Upper lobe of right lung (tissue), 1 donor: ENCODE measurements around the gene NRG2. TPM values are rescaled to one million over a fixed set of nuclear protein-coding genes. Genes with fewer than 3 reads are reported as not detected.

Source experiments
- ATAC-seq: fragments of 200-7000 bp; cut with Tn5 transposase; one replicate; pipeline ENCODE4 v1.9.1; 2020; ENCODE audit warnings: mild to moderate bottlenecking, moderate library complexity
- DNase-seq: peaks from one replicate; pipeline ENCODE4 v3.0.0-alpha.2; 2020
- H3K27ac ChIP-seq: fragments of 200-600 bp; one replicate; pipeline ENCODE4 v1.8.0; 2022
- H3K27me3 ChIP-seq: fragments of 200-600 bp; one replicate; pipeline ENCODE4 v1.8.0; 2022; ENCODE audit warnings: mild to moderate bottlenecking
- H3K36me3 ChIP-seq: fragments of 200-600 bp; one replicate; pipeline ENCODE4 v1.8.0; 2022
- H3K4me1 ChIP-seq: fragments of 200-600 bp; one replicate; pipeline ENCODE4 v1.8.0; 2022
- H3K4me3 ChIP-seq: fragments of 200-600 bp; one replicate; pipeline ENCODE4 v1.8.0; 2022; ENCODE audit warnings: mild to moderate bottlenecking
- H3K9me3 ChIP-seq: fragments of 200-600 bp; one replicate; pipeline ENCODE4 v1.8.0; 2022
- intact Hi-C: fragments of 100-400 bp; cut with DNase I; formaldehyde crosslinking; loops from one replicate; pipeline ENCODE4 v1.11.0; 2022
- total RNA-seq: library from RNA; stranded (reverse); fragmentation: NEBNext Ultra II Directional; extraction: Animal tissue kit (Norgen Biotek cat#: 25700); gene quantifications from one replicate; pipeline ENCODE4 v1.2.1, GENCODE V29; 2021
- TF ChIP-seq, protein P1 (sequence below): fragments of 200-600 bp; IDR thresholded peaks from one replicate; pipeline ENCODE4 v1.8.0; 2022; ENCODE audit warnings: antibody characterized with exemption
- donor health status: DM: no; HTN: yes; CAD: no; lungs with severe emphysema.

The NRG2 gene
- total RNA-seq, 1 donor from 2014 or later = 1.4 TPM

DNA sequence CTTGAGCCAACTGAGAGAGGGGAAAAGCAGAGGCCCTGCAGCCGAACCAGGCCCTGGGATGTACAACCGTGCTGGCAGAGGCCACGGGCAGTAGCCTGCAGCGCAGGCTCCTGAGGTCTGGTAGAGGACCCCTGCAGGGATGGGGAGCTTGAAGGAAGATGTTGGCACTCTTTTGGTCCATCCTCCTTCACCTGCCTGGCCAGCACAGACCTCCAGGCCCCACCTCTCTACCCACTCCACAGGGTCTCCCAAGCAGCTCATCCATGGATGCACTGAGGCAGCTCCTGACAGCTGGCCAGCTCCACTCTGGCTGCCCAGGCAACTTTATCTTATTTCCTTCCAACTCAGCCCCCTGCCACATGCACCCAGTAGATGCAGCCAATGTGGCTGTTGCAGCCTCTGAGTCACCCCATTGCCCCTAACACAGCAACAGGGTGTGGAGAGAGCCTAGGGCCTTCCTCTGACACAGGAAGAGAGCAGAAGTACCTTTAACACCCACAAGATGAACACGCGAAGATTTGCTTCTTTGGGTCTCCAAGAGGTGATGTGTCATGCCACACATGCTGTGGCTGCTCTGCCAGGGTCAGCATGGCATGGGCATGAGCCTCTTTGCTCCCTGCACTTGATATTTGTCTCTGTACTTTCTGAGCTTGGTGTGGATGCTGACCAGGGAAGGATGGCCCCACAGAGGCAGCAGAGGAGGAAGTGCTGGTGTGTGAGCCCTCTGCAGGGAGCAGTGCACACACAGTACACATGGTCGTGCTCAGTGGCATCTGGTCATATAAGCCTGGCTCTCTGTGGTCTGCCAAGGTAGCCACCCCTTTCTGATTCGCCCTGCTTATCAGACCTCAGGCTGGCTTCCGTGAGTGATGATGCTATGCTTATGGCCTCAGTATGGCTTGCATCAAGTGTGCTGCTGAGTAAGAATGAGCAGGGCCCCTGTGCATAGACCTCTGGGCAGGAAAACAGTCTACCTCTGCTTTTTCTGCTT, 117.2 kb downstream of the NRG2 start:
- ATAC-seq = peak; percentile 47
- no peaks in the 10 kb centered on the region for H3K4me1 ChIP-seq
- H3K27me3 ChIP-seq = no peaks in the 10 kb centered on the region
- TF ChIP-seq, protein P1, sequence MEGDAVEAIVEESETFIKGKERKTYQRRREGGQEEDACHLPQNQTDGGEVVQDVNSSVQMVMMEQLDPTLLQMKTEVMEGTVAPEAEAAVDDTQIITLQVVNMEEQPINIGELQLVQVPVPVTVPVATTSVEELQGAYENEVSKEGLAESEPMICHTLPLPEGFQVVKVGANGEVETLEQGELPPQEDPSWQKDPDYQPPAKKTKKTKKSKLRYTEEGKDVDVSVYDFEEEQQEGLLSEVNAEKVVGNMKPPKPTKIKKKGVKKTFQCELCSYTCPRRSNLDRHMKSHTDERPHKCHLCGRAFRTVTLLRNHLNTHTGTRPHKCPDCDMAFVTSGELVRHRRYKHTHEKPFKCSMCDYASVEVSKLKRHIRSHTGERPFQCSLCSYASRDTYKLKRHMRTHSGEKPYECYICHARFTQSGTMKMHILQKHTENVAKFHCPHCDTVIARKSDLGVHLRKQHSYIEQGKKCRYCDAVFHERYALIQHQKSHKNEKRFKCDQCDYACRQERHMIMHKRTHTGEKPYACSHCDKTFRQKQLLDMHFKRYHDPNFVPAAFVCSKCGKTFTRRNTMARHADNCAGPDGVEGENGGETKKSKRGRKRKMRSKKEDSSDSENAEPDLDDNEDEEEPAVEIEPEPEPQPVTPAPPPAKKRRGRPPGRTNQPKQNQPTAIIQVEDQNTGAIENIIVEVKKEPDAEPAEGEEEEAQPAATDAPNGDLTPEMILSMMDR = no peak
- H3K27ac ChIP-seq = no peak overlapping the region
- no peaks in the 10 kb centered on the region for H3K9me3 ChIP-seq
- intact Hi-C loops = no loop called here
- H3K4me3 ChIP-seq = no peak overlapping the region
- DNase-seq = no peak
- H3K36me3 ChIP-seq = no peaks in the 10 kb centered on the region

GRCh38 chr5:139925216-139925562, 117.9 kb downstream of the NRG2 start:
- DNase-seq (no peak), ATAC-seq (no peak)
- Histone ChIP-seq H3K27ac (no peak overlapping the region), H3K9me3 (no peaks in the 10 kb centered on the region), H3K27me3 (no peaks in the 10 kb centered on the region), H3K4me1 (no peaks in the 10 kb centered on the region), H3K4me3 (no peak overlapping the region), H3K36me3 (no peaks in the 10 kb centered on the region)
- intact Hi-C loops = no loop called here
- TF ChIP-seq, protein P1 = no peak

DNA sequence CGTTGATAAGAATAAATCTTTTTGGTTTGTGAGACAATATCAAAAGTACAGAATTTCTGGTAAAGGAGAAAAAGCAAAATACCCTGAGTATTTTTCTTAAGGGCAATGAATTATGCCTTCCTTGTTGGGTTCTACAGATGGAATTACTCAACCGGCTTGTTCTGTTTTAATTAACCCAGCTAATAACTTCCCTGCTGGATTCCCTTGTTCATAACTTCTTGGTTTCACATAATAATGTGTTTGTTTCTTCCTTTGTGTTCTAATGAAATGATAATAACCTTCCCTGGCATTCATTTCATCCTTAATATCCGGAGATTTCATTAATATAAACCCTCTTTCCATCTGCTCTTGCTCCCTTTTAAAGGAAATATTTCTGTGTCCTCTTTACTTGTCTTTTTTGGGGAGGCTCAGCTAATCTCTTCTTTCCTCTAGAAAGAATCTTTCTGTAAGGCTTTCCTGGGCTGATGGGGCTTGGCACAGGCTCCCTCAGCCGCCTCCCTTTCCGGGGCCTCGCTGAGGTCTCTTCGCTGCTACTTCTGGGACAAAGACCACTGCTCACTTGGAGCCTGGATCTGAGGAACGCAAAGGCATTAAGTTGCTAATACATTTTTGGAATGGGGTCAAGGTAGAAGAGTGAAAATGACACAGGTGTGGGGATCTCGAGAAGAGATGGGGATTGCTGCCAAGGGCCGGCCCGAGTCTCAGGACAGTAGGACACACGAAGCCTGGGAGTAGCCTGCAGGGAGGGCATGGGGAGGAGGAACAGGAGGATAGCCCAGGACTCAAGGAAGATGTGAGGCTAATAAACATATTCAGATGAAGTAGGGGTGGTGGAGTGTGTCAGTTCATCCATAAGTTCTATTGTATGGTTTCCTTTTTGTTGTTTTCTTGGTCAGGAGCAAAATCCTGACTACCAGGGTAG, 118.5 kb downstream of the NRG2 start:
- DNase-seq (no peak), ATAC-seq (no peak)
- no peak overlapping the region for H3K4me3 ChIP-seq
- no peaks in the 10 kb centered on the region for H3K27me3 ChIP-seq
- H3K27ac ChIP-seq = no peak overlapping the region
- intact Hi-C loops = no loop called here
- H3K36me3 ChIP-seq = no peaks in the 10 kb centered on the region
- no peaks in the 10 kb centered on the region for H3K9me3 ChIP-seq
- TF ChIP-seq, protein P1 = no peak
- no peaks in the 10 kb centered on the region for H3K4me1 ChIP-seq

GRCh38 chr5:139919308-139919707, 123.8 kb downstream of the NRG2 start:
- Histone ChIP-seq H3K9me3 (no peaks in the 10 kb centered on the region), H3K27me3 (peaks cover 7% of the 10 kb centered on the region), H3K4me1 (no peaks in the 10 kb centered on the region), H3K36me3 (no peaks in the 10 kb centered on the region), H3K27ac (no peak overlapping the region), H3K4me3 (no peak overlapping the region)
- intact Hi-C loops = no loop called here
- TF ChIP-seq, protein P1 = no peak
- DNase-seq = no peak
- no peak for ATAC-seq

DNA sequence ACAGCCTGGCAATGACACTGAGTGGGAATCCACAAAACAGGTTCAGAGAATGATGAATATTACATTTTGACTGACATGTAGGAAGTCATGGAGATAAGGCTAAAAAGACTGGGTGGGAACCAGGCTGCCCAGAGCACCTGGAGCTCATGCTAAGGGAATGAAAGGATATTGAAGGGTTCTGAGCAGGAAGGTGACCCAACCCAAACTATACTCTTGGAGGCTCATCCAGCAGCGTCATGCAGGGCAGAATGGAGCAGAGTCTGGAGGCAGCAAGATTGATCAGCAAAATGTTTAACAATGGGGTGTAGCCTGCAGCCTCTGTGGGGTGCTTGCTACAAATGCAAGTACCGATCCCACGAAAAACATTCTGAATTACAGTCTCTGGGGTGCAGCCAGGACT, 127.3 kb downstream of the NRG2 start:
- no peaks in the 10 kb centered on the region for H3K4me1 ChIP-seq
- DNase-seq (no peak), ATAC-seq (no peak)
- intact Hi-C loops = no loop called here
- TF ChIP-seq, protein P1 = no peak
- no peaks in the 10 kb centered on the region for H3K9me3 ChIP-seq
- H3K27me3 ChIP-seq = peaks cover 7% of the 10 kb centered on the region
- H3K36me3 ChIP-seq = no peaks in the 10 kb centered on the region
- no peak overlapping the region for H3K27ac ChIP-seq
- H3K4me3 ChIP-seq = no peak overlapping the region
